HG03039 (cell line): ENCODE measurements around the gene SPIN1.

Experiments
- ATAC-seq: cut with Tn5 transposase; IDR thresholded peaks from one replicate; pipeline ENCODE4 v1.9.1; 2021; ENCODE audit warnings: mild to moderate bottlenecking, moderate library complexity; ENCODE audit not compliant: unreplicated experiment

Gene SPIN1

DNA sequence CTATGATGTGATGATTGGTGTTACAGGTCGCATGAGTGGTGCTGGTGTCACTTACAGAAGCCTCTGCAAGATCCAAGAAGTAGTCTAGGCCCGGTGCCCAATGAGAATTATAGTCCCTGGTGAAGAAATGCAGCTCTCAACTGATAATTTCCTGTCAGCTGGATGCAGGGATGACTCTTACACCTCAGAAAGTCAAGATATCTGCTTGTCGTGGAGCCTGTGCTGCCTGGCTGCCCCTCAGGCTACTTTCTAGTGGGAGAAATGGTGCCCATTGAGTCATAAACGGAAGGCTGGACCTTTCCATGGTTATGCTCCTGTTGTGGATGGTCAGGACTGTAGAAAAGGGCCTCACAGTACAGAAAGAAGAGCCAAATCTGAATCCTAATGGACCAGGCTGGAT is 99.9 kb downstream of the SPIN1 start:
- ATAC-seq, result no peak

DNA sequence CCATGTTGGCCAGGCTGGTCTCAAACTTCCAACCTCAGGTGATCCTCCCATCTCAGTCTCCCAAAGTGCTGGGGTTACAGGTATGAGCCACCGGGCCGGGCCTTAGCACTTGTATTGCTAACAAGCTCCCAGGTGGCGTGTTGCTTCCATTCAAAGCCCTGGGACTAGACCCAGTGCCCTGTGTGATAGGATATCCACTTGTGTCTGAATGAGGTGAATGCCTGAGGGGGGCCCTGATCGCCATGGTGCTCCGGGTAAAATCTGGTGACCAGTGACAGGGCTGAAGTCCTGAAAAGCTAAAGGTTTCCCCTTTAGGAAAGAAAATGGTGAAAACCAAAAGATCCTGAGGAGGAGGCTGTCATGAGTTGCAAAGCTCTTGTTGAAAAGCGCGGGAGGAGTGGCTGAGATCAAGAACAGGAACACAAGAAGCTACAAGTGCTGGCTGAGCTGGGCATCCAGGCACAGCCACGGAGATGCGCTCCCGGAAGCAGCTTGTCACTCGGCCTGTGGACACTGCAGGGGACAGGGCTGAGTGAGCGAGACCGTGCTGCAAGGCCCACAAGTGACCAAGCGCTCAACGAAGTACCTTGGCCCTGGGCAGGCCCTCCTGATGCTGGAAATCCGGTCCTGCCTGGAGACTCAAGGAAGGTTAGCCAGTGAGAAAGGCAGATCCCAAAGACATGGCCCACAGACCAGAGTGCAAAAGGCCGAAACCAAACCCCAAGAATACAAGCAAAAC is 106.9 kb downstream of the SPIN1 start:
- no peak for ATAC-seq

DNA sequence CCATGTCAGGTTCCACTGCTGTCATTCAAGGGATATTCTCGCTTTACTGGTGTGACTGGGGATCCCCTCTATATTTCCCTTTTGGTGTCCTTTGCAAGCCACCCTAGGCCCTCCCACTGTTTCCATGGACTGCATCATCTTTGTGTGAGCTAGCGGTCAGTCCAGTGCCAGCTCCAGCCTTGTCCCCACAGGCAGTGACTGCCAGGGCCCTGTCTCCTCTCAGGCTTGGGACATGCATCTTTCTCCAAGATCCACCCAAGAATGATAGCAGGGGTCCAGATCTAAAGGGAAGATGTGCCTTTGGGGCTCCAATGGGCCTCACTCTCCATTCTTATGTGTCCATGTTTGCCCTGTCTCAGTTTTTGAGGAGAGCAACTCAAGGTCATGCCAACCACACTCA is 109.0 kb downstream of the SPIN1 start:
- no peak for ATAC-seq

DNA sequence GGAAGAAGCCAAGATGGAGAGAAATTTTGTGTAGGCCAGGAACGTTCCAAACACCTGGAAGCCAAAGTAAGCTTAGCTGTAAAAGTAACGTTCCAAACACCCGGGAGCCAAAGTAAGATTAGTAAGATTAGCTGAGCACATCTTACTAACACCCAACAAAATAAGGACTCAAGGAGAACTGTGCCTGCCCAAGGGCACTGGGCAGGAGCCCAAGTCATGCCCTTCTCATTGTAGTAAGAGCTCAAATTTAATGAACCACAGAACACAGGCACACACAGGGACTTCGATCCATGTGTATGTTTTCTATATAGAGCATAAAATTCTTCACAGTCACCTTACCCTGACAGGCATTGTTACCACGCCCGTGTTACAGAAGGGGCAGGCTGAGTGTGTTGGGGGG is 110.6 kb downstream of the SPIN1 start:
- no peak for ATAC-seq

DNA sequence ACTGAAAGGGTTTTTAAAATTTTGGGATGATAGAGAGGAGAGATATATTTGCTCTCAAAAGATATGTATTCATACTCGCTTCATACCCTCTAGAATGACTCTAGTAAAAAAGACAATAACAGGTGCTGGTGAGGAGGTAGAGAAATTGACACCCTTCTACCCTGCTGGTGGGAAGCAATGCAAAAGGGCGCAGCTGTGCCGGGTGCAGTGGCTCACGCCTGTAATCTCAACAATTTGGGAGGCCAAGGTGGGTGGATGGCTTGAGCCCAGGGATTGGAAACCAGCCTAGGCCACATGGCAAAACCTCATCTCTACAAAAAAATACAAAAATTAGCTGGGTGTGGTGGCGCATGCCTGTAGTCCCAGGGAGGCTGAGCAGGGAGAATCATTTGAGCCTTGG is 112.8 kb downstream of the SPIN1 start:
- ATAC-seq, result no peak

DNA sequence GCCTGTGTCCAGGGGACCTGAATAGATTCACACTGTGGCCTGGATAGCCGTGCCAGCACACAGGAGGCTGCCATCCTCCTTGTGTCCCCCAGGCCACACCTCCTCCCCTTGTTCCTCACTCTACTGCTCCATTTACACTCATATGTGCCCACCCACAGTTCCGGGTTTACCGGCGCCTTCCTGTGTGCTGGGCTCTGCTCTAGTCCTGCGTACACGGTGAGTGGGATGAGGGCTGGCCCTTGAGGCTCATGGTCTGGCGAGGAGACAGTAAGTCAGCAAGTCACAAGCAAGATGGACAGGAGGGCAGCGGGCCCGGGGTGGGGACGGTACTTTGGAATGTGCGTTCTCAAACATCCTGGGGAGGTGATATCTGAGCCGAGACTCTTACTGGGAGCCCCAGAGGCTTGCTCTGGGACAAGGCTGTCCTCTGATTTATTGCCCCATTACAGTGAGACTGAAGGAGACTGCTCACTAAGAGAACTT is 114.3 kb downstream of the SPIN1 start:
- no peak for ATAC-seq

DNA sequence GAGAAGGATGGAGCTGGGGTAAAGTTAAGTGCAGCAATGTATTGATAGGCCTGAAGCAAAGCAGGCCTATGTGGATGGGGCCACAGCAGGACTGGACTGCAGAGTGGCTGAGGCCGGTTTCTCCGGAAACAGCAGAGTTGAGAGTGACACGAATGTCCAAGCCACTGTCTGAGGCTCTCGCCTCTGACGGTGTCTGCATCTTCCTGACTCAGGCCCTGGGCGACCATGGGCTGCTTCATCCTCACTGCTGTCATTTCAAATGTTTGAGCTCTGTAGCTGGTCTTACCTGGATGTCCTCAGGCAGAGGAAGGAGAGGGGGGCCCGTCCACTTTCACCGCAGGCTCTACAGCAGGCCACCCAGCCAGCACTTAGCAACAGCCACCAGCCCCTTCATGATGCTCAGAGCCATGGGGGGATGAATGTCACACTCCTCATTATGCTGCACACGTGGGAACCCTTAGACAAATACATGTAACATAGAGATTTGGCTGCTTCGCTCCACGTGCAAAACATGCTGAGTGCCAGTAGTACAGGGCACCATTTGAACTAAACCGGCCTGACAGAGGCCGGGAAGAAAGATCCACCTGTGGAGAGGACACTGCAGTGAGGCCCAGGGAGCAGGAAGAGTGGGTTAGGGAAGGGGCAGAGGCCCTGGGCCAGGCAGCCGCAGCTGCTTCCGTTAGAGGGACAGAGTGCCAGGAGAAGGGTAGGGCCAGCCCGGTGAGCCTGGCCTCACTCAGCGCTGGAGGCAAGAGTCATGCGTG is 115.0 kb downstream of the SPIN1 start:
- ATAC-seq, result no peak

DNA sequence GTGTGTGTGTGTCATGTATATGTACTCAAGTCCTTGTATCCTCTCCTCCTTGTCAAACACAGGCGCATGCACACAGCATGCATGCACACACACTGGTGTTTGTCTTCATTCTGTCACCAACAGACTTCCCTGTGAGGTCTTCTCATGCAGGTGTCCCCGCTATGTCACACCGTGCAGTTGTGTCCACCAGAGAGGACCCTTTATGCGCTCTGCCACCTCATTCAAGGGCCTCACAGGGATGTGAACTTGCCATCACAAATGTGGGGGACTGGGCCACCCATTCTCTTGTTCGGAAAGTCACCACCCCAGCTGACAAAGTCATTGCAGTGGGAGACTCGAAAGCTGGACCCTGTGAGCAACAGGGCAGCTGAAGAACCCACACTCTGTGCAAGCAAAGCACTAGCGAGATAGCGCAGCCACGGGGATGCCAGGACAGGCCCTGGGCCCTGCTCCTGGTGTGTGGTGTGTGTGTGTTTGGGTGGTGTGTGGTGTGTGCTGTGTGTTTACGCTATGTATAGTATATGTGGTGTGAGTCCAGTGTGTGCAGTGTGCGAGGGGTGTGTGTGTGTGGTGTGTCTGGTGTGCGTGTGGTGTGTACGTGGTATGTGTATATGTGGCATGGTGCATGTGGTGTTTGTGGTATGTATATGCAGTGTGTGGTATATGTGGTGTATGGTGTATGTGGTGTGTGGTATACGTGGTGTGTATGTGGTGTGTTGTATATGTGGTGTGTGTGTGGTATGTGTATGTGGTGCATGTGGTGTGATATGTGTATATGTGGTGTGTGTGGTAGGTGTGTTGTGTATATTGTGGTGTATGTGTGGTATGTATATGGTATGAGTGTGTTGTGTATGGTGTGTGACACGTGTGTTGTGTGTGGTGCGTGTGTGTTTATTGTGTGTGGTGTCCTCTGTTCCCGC is 115.9 kb downstream of the SPIN1 start:
- ATAC-seq, result no peak

DNA sequence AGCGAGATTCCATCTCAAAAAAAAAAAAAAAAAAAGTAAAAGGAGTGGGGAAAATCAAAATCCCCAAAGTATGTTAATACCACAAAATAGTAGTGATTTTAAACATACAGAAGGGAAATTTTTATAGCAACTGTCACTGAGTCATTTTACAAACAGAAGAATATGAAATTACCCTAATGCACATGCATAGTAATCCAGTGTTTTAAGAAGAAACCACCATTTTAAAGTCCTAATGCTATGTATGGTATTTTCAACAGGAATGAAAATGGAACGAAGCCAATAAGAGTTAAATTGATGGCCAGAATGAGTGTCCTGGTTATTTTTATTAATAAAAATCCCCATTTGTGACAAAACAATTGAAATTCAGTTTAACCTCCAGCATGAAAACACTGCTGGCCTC is 120.1 kb downstream of the SPIN1 start:
- ATAC-seq, result no peak

DNA sequence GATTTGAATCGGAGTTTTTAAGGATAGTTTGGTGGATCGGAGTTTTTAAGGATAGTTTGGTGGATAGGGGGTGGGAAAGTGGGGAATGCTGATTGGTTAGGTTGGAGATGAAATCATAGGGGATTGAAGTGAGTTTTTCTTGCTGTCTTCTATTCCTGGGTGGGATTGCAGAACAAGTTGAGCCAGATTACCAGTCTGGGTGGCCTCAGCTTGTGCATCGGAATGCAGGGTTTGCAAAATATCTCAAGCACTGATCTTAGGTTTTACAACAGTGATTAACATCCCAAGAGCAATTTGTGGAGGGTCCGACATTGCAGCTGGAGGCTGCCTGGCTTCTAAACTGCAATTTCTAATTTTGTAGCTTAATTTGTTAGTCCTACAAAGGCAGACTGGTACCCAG is 123.7 kb downstream of the SPIN1 start:
- ATAC-seq, result no peak

DNA sequence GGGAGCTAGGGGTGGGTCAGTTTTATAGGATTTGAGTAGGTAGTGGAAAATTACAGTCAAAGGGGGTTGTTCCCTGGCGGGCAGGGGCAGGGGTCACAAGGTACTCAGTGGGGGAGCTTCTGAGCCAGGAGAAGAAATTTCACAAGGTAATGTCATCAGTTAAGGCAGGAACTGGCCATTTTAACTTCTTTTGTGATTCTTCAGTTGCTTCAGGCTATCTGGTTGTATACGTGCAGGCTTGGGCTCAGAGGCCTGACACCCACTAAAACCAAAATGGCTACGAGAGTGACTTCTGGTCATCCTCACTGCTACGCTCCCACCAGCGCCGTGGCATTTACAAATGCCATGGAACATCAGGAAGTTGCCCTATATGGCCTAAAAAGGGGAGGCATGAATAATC is 126.0 kb downstream of the SPIN1 start:
- ATAC-seq, result no peak

DNA sequence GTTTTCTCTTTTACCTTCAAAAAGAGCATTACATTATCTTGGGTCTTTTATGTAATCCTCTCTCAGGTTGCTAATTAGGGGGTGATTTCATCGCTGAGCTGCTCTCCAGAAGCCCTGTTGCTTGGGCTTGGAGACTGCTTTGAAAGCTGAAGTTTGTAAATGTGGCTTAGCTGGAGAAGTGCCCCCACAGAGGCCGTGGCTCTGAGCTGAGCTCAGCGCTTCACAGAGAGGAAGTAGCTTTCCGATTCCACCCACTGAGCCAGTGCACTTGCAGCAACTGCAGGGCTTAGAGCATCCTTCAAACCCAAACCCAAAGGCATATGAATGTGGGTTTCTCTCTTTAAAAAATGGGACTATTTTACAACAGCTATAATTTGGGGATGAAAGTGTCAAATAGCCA is 133.1 kb downstream of the SPIN1 start:
- ATAC-seq, result no peak

DNA sequence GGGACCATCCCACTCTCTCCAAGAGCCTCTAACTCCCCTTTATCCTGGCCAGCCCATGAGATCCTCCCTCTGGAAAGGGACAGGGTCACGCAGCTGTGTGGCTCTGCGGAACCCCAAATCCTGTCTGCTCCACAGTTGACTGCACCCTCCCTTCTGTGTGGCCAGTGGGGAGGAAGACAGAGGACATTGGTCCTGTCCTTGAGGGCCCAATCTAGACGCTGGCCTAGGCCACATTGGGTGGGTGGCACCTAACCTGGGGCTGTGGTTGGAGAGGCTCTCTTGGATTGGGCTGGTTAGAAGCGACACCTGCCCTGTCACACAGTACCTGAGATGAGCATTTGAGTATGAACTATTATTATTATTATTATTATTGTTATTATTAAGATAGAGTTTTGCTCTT is 134.1 kb downstream of the SPIN1 start:
- no peak for ATAC-seq

DNA sequence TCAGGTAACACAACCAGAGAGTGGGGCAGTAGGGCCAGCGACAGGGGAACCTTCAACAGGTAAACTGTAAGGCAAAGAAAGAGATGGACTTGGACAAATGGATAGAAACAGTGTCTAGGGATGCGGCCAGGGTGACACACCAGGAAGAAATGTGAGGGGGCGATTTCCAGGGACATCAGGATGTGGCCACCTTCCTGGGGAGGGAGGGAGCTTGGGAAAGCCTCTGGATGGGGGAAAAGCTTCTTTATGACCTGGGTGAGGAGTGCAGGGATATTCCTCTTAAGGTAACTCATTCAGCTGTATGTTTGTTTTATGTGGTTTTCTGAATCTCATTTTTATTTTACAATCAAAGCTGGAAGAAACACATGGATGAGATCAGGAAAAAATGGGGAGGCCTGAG is 134.8 kb downstream of the SPIN1 start:
- ATAC-seq, result no peak

DNA sequence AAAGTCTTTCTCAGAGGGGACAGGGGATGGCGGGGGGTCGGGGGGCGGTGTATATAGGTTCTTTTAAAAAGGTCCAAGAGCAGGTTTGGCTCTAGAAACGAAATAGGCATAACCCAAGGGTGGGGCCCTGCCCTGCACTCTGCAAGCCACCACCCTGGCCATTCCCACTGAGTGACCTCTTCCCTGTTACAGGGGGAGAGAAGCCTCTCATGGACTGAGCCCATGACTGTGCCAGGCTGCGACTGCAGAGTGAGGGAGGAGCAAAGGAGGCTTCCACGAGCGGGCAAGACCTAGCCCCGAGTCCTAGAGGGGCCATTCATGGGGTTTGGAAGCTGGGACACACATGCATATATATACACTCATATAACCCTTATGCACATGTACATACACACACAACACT is 136.7 kb downstream of the SPIN1 start:
- no peak for ATAC-seq

DNA sequence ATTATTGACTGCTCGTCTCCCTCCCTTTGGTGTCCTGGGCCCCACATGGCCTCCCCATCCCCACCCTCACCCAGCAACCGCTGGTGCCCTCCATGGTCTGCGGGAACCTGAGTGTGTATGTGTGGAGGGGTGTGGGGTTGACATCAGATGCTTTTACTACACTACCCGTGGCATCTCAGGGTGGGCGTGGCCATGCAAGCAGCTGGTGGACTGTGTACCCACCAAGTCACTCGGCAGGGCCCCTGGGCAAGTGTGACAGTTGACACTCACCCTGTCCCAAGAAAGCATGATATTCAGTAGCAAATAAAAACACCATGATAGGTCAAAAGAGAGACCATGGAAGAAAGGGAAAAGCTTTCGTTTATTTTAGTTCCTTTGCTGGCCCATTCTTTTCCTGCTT is 139.4 kb downstream of the SPIN1 start:
- ATAC-seq, result no peak
